SK-N-MC (cell line): ENCODE measurements around the gene NFKB2.

Experiments used
- DNase-seq: peaks from one replicate; pipeline ENCODE4 v3.0.0-alpha.2; 2011; ENCODE audit warnings: low read depth, low spot score
- H3K27ac ChIP-seq: fragments of 200-600 bp; sonication (generic); 2 replicates; pipeline ENCODE4 v1.5.1; 2016; ENCODE audit warnings: mixed run types
- H3K36me3 ChIP-seq: fragments of 200-600 bp; sonication (generic); 2 replicates; pipeline ENCODE4 v1.6.1; 2017; ENCODE audit warnings: antibody characterized with exemption, low read length, mixed read lengths; ENCODE audit not compliant: insufficient read depth
- H3K4me3 ChIP-seq: fragments of 200-600 bp; sonication (generic); 2 replicates; pipeline ENCODE4 v1.5.1; 2016
- H3K9ac ChIP-seq: fragments of 200-600 bp; sonication (generic); 2 replicates; pipeline ENCODE4 v1.8.0; 2017; ENCODE audit warnings: mixed run types, mixed read lengths; ENCODE audit not compliant: insufficient read length
- H3K9me3 ChIP-seq: fragments of 200-600 bp; sonication (generic); 2 replicates; pipeline ENCODE4 v1.6.1; 2017; ENCODE audit warnings: low read depth, mild to moderate bottlenecking, antibody characterized with exemption, low read length, moderate library complexity, mixed read lengths
- EZH2 ChIP-seq: fragments of 200-600 bp; sonication (generic); IDR thresholded peaks from one replicate; pipeline ENCODE4 v1.6.1; 2017; ENCODE audit warnings: antibody characterized with exemption
- FOXP2 ChIP-seq: optimal IDR thresholded peaks from 2 replicates; pipeline ENCODE3; 2011; ENCODE audit warnings: mild to moderate bottlenecking, moderate library complexity; ENCODE audit not compliant: insufficient read depth; ENCODE audit errors: extremely low read length, control extremely low read depth
- POLR2AphosphoS5 ChIP-seq: IDR thresholded peaks from 2 replicates; pipeline ENCODE4 v1.6.1; 2012; ENCODE audit warnings: mild to moderate bottlenecking, low read depth, low read length, borderline replicate concordance

Gene NFKB2

GRCh38 chr10:102416283-102416682 is 20.8 kb downstream of the NFKB2 start:
- H3K36me3 ChIP-seq: no peaks in the 10 kb centered on the region
- H3K4me3 ChIP-seq: no peak overlapping the region
- DNase-seq: no peak
- H3K27ac ChIP-seq: no peak overlapping the region
- H3K9ac ChIP-seq: no peak overlapping the region
- TF ChIP-seq POLR2AphosphoS5 (no peak), FOXP2 (no peak), EZH2 (no peak)
- H3K9me3 ChIP-seq: no peaks in the 10 kb centered on the region

DNA sequence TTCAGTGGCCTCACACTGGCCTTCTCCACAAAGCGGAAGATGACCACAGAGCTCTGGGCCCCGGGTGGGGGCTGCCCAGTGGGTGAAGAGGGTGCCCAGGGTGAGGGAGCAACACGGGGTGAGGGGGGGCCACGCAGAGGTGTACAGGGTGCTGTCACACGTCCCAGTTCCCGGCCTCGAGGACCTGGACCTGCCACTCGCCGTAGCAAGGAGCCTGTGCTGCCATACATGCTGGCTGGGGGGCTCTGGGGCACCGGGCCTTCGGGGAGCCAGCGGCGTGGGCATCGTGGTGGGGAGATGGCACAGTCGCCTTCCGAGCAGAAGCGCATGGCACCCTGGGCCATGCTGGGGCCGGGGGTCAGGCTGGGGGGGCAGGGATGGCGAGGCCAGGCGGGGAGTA is 21.2 kb downstream of the NFKB2 start:
- no peak overlapping the region for H3K27ac ChIP-seq
- TF ChIP-seq FOXP2 (no peak), POLR2AphosphoS5 (no peak), EZH2 (no peak)
- no peaks in the 10 kb centered on the region for H3K36me3 ChIP-seq
- H3K9ac ChIP-seq: no peak overlapping the region
- DNase-seq: no peak
- H3K4me3 ChIP-seq: no peak overlapping the region
- no peaks in the 10 kb centered on the region for H3K9me3 ChIP-seq

- no peak within 1 kb of the TSS for H3K27ac ChIP-seq
- TF ChIP-seq POLR2AphosphoS5: no peak
- no peak for TF ChIP-seq EZH2
- no peak for TF ChIP-seq FOXP2
- no peaks in the 10 kb centered on the region for H3K9me3 ChIP-seq
- H3K36me3 ChIP-seq: no peaks in the 10 kb centered on the region
- no peak within 1 kb of the TSS for H3K9ac ChIP-seq
- DNase-seq: no peak
- peak within 1 kb of the TSS; percentile 90 for H3K4me3 ChIP-seq
Observed at GRCh38 chr10:102418622-102419268, 23.2 kb downstream of the NFKB2 start, which contains the start of gene PSD. Gene PSD (minus strand): TSS chr10:102418785. CDS start chr10:102417038, 1,747 bp downstream.

- no peak for TF ChIP-seq EZH2
- no peak for TF ChIP-seq FOXP2
- no peak for TF ChIP-seq POLR2AphosphoS5
- DNase-seq: no peak
- Histone ChIP-seq H3K9me3 (no peaks in the 10 kb centered on the region), H3K9ac (no peak overlapping the region), H3K4me3 (peak overlapping the region; percentile 90), H3K36me3 (no peaks in the 10 kb centered on the region), H3K27ac (no peak overlapping the region)
Observed at GRCh38 chr10:102419269-102420180, 24.0 kb downstream of the NFKB2 start.

- Histone ChIP-seq H3K4me3 (peak overlapping the region; percentile 90), H3K9ac (peak overlapping the region; percentile 60), H3K36me3 (no peaks in the 10 kb centered on the region), H3K9me3 (no peaks in the 10 kb centered on the region), H3K27ac (no peak overlapping the region)
- TF ChIP-seq FOXP2 (no peak), EZH2 (no peak), POLR2AphosphoS5 (no peak)
- no peak for DNase-seq
Observed at GRCh38 chr10:102420181-102420713, 24.7 kb downstream of the NFKB2 start.

DNA sequence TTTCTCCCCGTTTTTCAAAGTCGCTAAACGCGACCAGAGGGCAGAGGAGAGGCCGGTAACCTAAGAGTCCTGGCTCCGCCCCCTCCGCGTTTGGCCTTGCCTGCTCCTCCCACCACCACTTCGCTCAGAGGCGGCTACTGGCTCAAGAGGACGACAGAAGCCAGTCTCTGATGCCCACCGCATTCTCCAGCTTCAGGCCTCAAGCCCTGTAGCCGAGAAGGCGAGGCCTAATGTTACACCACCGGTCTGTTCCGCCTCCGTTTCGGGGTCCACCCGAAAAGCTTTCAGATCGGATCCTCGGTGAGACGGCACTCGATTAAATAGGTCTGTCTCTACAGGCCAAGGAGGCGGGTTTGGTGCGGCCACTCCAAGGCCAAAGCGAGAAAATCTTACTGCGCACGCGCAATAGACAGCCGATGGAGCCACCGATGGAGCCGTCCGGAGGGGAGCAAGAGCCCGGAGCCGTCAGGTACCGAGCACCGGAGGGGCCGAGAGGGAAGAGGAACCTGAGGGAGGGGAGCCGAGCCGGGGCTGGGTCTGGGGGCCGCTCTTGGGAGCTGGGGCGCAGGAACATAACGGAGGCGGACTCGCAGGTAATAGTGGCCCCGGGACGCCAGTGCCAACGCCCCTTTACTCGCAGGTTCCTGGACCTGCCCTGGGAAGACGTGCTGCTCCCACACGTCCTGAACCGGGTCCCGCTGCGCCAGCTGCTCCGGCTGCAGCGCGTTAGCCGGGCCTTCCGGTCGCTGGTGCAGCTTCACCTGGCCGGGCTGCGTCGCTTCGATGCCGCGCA is 25.4 kb downstream of the NFKB2 start, which contains the start of gene FBXL15:
Gene FBXL15, plus strand, starts transcription at position 123 of the 793 bp plus-strand sequence. Its CDS starts 294 bp downstream, at position 417.
- no peak for TF ChIP-seq EZH2
- TF ChIP-seq FOXP2: peak; percentile 26
- TF ChIP-seq POLR2AphosphoS5: peak; percentile 15; the same call in 1 of the 2 replicates
- H3K4me3 ChIP-seq: peak within 1 kb of the TSS; percentile 90
- H3K9ac ChIP-seq: peak within 1 kb of the TSS; percentile 60
- no peaks in the 10 kb centered on the region for H3K9me3 ChIP-seq
- peak within 1 kb of the TSS; percentile 67; the same call in 1 of the 2 replicates for H3K27ac ChIP-seq
- H3K36me3 ChIP-seq: no peaks in the 10 kb centered on the region
- DNase-seq: peak; percentile 61

DNA sequence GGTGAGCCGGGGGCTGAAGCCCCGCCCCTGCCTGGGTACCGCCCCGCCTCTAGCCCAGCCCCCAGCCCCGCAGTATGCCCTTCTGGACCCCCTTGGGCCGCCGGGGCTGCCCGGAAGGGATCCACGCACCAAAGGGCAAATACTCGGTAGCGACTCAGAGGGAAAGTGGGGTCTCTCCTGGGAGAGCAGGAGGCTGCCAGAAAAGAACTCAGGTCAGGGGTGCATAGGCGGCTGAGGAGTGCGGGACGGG is 25.9 kb downstream of the NFKB2 start:
- Histone ChIP-seq H3K9ac (peak overlapping the region; percentile 27), H3K27ac (no peak overlapping the region), H3K36me3 (no peaks in the 10 kb centered on the region), H3K9me3 (no peaks in the 10 kb centered on the region), H3K4me3 (peak overlapping the region; percentile 90)
- TF ChIP-seq EZH2 (no peak), FOXP2 (no peak)
- no peak for DNase-seq
